Activated gamma-delta T cell treated with Interleukin-2 at 50 U/mL for 16 hours (primary cell): ENCODE results near the gene MOV10.

Experiments
- DNase-seq: peaks from one replicate; pipeline ENCODE4 v3.0.0-alpha.2; 2020

Gene MOV10

GRCh38 chr1:112674986-112675727, 698 bp downstream of the MOV10 start:
- DNase-seq = peak; percentile 21

- DNase-seq = no peak
Observed at GRCh38 chr1:112675728-112676381, 1.4 kb downstream of the MOV10 start.

GRCh38 chr1:112676543-112676942, 2.1 kb downstream of the MOV10 start:
- DNase-seq = no peak

- no peak for DNase-seq
Observed at GRCh38 chr1:112677501-112677900, 3.0 kb downstream of the MOV10 start.

GRCh38 chr1:112678605-112679004, 4.1 kb downstream of the MOV10 start:
- DNase-seq = no peak

- no peak for DNase-seq
Observed at GRCh38 chr1:112685913-112686312, 11.5 kb downstream of the MOV10 start.

GRCh38 chr1:112686417-112686816, 12.0 kb downstream of the MOV10 start:
- no peak for DNase-seq

- DNase-seq = no peak
Observed at GRCh38 chr1:112686835-112687234, 12.4 kb downstream of the MOV10 start.

- no peak for DNase-seq
Observed at GRCh38 chr1:112687361-112687760, 12.9 kb downstream of the MOV10 start.

- DNase-seq = no peak
Observed at GRCh38 chr1:112687785-112688496, 13.5 kb downstream of the MOV10 start.

GRCh38 chr1:112688781-112689193, 14.3 kb downstream of the MOV10 start:
- no peak for DNase-seq

GRCh38 chr1:112689196-112689841, 14.9 kb downstream of the MOV10 start:
- DNase-seq = no peak

- no peak for DNase-seq
Observed at GRCh38 chr1:112689842-112690237, 15.4 kb downstream of the MOV10 start.

- DNase-seq = no peak
Observed at GRCh38 chr1:112692681-112693080, 18.2 kb downstream of the MOV10 start.

- DNase-seq = no peak
Observed at GRCh38 chr1:112693821-112694220, 19.4 kb downstream of the MOV10 start.

- no peak for DNase-seq
Observed at GRCh38 chr1:112694363-112694929, 20.0 kb downstream of the MOV10 start.

GRCh38 chr1:112695276-112695675, 20.8 kb downstream of the MOV10 start:
- no peak for DNase-seq

GRCh38 chr1:112696578-112697314, 22.3 kb downstream of the MOV10 start:
- no peak for DNase-seq

- DNase-seq = no peak
Observed at GRCh38 chr1:112697781-112698201, 23.3 kb downstream of the MOV10 start.

GRCh38 chr1:112698366-112699310, 24.2 kb downstream of the MOV10 start:
- DNase-seq = no peak
